Coronary artery (tissue), 2 donors: ENCODE results near the gene POU4F1.

ENCODE experiments used
- DNase-seq: peaks from one replicate; pipeline ENCODE4 v3.0.0-alpha.2; 2017; ENCODE audit warnings: low spot score
- H3K27ac ChIP-seq, 2 donors: fragments of 200-600 bp; sonication (generic); one replicate each; pipeline ENCODE4 v1.5.1; 2016 to 2019
- H3K4me3 ChIP-seq: fragments of 200-600 bp; sonication (generic); 2 replicates; pipeline ENCODE4 v1.5.1; 2016; ENCODE audit warnings: mild to moderate bottlenecking, moderate library complexity
- TF ChIP-seq, protein P1 (sequence below): fragments of 200-600 bp; sonication (generic); IDR thresholded peaks from one replicate; pipeline ENCODE4 v1.5.1; 2019; ENCODE audit warnings: antibody characterized with exemption

The POU4F1 gene

DNA sequence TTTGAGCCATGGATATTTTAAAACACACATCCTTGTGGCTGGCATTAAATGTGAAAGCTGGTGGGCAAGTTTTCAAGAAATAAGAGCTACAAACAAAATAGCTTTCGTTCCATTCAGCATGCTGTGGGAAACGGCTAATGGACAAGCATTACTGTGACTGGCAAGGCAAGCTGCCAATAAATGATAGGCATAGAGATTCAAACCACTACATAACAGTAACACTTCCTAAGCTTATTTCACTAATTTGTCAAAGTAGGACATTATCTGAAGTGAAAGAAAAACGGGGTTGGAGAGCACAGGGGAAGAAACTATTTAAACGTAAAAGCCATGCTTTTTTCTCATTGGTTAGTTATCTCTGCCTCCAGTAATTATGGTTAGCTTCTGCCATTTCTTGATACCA is 29.6 kb upstream of the POU4F1 start:
- Histone ChIP-seq H3K4me3 (no peak overlapping the region), H3K27ac (no peak overlapping the region)
- TF ChIP-seq, protein P1, sequence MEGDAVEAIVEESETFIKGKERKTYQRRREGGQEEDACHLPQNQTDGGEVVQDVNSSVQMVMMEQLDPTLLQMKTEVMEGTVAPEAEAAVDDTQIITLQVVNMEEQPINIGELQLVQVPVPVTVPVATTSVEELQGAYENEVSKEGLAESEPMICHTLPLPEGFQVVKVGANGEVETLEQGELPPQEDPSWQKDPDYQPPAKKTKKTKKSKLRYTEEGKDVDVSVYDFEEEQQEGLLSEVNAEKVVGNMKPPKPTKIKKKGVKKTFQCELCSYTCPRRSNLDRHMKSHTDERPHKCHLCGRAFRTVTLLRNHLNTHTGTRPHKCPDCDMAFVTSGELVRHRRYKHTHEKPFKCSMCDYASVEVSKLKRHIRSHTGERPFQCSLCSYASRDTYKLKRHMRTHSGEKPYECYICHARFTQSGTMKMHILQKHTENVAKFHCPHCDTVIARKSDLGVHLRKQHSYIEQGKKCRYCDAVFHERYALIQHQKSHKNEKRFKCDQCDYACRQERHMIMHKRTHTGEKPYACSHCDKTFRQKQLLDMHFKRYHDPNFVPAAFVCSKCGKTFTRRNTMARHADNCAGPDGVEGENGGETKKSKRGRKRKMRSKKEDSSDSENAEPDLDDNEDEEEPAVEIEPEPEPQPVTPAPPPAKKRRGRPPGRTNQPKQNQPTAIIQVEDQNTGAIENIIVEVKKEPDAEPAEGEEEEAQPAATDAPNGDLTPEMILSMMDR: no peak
- DNase-seq: no peak

DNA sequence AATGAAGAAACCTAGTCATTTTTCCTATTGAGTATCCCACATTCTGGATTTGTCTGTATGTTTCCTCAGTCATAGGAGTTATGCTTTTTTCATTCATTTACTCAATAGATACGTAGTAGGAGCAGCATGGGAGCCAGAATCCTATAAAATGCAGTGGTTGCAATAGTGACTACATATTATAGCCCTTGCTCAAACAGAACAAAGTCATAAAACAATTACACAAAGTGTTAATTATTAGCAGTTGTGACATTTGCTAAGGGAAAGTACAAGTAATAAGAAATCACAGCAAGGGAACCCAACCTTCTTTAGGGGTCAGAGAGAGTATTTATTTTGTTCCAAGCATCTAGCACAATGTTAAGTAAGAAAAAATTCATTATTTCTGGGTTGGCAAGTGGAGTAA is 27.7 kb upstream of the POU4F1 start:
- Histone ChIP-seq H3K27ac (no peak overlapping the region), H3K4me3 (no peak overlapping the region)
- DNase-seq: no peak
- TF ChIP-seq, protein P1: no peak

DNA sequence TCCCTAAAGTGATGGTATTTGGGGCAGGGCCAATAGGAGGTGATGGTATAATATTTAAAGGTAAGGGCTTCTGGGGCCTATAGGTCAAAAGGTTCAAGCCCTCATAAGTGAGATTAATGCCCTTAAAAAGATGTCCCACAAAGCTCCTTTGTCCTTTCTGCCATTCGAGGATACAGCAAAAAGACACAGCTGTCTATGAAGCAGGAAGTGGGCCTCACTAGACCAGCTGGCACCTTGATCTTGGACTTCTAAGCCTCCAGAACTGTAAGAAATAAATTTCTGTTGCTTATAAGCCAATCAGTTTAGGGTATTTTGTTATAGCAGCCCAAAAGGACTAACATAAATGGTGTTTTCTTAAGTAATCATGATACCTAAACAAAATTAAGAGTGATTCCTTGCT is 27.2 kb upstream of the POU4F1 start:
- DNase-seq: no peak
- H3K27ac ChIP-seq: no peak overlapping the region
- TF ChIP-seq, protein P1: no peak
- H3K4me3 ChIP-seq: no peak overlapping the region

DNA sequence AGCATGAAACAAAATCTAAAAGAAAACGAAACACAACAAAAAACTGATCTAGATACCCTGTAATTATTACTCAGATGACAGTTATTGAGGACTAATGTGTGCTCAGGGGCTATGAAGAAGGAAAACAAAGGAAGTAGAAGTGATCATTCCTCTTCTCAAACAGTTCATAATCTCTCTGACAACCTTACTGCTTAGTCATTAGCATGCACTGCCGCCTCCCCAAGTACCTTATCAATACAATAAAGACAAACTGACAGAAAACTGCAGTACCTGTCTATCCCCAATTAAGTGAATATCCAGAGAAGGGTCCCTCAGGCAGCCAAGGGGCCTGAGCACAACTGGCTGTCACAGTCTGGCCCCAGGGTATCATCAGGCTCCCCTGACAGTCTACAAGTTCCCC is 22.0 kb upstream of the POU4F1 start:
- TF ChIP-seq, protein P1: no peak
- H3K27ac ChIP-seq: no peak overlapping the region
- DNase-seq: no peak
- H3K4me3 ChIP-seq: no peak overlapping the region

DNA sequence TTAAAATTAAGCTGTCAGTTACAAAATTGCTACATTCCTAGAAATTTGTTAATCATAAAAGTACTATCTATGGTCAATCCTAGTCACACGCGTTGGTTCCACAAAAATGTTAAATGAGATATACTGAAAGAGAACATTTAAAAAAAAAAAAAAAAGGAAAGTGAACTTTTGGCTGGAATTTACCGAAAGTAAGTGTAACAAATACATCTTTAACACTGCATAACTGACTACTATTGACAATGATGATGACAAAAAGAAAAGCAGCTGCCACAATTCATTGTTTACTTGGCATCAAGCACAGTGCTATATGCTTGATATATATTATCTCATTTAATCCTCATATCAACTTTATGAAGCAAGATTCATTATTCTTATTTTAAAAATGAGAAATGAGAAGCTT is 19.8 kb upstream of the POU4F1 start:
- no peak for DNase-seq
- H3K4me3 ChIP-seq: no peak overlapping the region
- H3K27ac ChIP-seq: no peak overlapping the region
- TF ChIP-seq, protein P1: no peak

DNA sequence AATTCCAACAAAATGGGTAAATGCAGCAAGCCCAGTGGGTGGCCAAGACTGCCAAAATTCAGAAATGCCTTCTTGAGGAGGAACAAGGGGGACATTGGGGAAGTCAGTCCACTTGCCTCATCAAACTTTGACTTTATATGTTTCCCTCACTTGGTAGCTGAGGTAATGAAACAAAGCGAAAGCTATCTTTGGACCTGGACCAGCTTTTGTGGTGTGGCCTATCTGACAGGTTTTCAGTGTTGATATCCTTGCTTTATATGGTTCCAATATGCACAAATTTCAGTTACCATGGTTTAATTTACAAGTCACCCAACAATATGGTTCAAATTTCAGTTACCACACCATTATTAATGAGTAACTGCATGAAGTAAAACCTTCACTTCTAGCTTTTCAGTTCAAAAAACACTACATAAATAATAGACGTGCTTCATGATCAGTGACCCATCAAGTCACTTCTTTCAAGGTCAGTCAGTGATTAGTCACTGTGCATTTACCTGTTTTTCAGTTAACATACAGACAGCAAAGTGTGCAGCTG is 17.7 kb upstream of the POU4F1 start:
- Histone ChIP-seq H3K27ac (no peak overlapping the region), H3K4me3 (no peak overlapping the region)
- TF ChIP-seq, protein P1: no peak
- DNase-seq: no peak

DNA sequence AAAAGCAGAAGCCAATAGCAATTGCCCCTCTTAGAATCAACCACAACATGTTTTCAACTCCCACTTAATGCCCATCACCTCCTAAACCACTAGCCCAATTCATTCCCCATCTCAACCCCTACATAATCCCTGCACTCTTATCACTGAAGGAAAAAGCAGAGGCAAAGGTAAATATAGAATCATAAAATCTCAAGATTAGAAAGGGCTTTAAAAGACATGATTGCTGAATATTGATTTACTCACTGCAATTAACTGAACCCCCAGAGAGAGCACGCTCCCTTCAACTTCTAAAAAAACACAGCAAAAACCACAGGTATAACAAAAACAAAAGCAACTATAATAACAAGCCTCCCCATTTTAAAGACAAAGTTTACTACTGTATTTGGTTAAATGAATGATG is 15.1 kb upstream of the POU4F1 start:
- Histone ChIP-seq H3K4me3 (no peak overlapping the region), H3K27ac (no peak overlapping the region)
- DNase-seq: no peak
- TF ChIP-seq, protein P1: no peak
